OCI-LY1 (cell line): ENCODE measurements around the gene C11orf42.

Experiments used
- EZH2 ChIP-seq: fragments of 200-600 bp; sonication (generic), shearing (Covaris generic); IDR thresholded peaks from 2 replicates; pipeline ENCODE4 v1.8.0; 2017; ENCODE audit warnings: borderline replicate concordance, mixed run types, mild to moderate bottlenecking, antibody characterized with exemption, low read length, moderate library complexity, mixed read lengths
- TF ChIP-seq, protein P1 (sequence below): fragments of 200-600 bp; sonication (generic), shearing (Covaris generic); IDR thresholded peaks from 2 replicates; pipeline ENCODE4 v1.5.1; 2017; ENCODE audit warnings: mild to moderate bottlenecking, antibody characterized with exemption, low read length, moderate library complexity, mixed read lengths

DNA sequence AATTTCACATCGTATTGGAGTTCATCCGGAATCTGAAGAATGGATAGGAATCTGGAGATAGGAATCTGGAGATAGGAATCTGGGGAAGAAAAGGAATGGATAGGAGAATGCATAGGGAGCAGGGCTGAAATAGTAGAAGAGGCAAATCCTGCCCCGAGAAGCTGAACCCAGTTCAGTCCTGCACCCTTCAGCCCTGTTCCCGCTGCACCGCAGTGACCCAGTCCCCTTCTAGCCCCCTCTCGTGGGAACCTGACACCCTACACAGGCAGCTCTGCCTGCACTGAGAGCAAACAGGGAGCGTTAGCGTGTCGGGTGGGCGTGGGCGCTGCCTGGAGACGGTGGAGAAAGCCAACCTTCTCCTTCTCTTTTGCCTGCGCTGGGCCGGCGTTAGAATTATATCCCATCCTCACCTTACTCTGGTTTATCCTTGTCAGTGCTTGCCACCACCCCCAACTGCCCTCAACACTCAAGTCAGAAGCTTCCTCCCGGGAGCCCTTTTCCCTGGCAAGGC lies 53.3 kb downstream of the C11orf42 start:
- TF ChIP-seq, protein P1, sequence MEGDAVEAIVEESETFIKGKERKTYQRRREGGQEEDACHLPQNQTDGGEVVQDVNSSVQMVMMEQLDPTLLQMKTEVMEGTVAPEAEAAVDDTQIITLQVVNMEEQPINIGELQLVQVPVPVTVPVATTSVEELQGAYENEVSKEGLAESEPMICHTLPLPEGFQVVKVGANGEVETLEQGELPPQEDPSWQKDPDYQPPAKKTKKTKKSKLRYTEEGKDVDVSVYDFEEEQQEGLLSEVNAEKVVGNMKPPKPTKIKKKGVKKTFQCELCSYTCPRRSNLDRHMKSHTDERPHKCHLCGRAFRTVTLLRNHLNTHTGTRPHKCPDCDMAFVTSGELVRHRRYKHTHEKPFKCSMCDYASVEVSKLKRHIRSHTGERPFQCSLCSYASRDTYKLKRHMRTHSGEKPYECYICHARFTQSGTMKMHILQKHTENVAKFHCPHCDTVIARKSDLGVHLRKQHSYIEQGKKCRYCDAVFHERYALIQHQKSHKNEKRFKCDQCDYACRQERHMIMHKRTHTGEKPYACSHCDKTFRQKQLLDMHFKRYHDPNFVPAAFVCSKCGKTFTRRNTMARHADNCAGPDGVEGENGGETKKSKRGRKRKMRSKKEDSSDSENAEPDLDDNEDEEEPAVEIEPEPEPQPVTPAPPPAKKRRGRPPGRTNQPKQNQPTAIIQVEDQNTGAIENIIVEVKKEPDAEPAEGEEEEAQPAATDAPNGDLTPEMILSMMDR: no peak
- no peak for TF ChIP-seq EZH2
